NCI-H128 (cell line): ENCODE data around the gene LTB.

Experiments
- DNase-seq: peaks from one replicate; lab custom pipeline; 2025; ENCODE audit not compliant: unreplicated experiment; lab: John Stamatoyannopoulos, UW

LTB gene

DNA sequence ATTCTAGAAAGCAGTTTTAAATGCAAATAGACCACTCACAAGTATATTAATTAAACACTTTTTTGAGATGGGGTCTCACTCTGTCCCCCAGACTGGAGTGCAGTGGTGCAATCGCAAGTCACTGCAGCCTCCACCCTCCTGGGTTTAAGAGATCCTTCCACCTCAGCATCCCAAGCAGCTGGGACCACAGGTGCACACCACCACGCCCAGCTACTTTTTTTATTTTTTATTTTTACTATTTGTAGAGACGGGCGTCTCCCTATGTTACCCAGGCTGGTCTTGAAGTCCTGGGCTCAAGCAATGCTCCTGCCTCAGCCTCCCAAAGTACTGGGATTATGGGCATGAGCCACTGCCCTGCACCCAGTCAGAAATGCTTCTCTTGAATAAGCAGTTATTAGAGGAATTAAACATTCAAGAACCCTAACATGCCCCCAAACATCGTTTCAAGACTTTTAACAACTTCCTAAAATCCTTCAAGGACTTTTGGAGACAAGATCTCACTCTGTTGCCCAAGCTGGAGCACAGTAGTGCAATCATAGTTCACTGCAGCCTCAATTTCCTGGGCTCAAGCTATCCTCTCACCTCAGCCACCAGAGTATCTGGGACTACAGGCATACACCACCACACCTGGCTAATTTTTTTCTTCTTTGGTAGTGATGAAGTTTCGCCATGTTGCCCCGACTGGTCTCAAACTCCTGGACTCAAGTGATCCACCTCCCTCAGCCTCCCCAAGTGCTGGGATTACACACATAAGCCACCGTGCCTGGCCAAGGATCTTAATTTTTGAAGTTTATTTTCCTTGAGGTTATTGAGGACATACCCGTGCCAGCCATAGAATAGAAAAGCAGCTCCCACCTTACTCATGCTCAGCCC lies 50.2 kb downstream of the LTB start:
- no peak for DNase-seq

DNA sequence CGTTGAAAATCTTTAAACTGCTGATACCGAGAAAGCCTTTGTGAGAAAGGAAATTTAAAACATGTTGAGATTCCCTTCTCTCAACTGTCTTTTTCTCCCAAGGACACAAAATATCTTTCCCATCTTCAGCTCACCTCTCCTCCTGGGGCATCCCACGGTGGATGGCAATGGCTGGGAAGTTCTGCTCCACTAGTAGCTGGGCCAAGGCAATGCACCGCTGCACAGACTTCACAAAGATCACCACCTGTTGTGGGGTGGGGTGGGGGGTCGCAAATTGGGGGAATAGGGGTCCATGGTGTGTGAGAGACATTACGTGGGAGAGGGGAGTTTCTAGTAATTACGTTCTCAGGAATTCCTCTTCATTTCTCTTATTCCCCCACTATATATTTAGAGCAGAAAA lies 51.1 kb downstream of the LTB start:
- no peak for DNase-seq

DNA sequence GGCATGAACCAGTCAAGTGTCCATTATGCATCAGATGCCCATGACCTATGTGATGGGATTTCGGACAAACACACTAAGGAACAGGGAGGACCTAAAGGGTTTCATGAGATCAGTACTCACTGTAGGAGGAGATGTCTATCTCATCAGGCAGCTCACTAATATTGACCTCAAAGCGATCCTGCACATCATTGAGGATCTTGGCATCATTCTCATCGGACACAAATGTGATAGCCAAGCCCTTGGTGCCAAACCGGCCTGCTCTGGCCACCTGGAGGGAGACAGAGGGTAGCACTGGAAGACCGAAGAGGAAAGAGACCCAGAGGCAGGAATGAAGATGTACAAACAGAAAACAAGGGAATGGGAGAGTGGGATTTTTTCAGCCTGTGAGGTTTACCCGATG lies 51.6 kb downstream of the LTB start:
- DNase-seq: no peak
